Measurements from ENCODE around the gene NACC2. TPM values are rescaled to one million over a fixed set of nuclear protein-coding genes. Genes with fewer than 3 reads are reported as not detected.

NACC2 gene, protein sequence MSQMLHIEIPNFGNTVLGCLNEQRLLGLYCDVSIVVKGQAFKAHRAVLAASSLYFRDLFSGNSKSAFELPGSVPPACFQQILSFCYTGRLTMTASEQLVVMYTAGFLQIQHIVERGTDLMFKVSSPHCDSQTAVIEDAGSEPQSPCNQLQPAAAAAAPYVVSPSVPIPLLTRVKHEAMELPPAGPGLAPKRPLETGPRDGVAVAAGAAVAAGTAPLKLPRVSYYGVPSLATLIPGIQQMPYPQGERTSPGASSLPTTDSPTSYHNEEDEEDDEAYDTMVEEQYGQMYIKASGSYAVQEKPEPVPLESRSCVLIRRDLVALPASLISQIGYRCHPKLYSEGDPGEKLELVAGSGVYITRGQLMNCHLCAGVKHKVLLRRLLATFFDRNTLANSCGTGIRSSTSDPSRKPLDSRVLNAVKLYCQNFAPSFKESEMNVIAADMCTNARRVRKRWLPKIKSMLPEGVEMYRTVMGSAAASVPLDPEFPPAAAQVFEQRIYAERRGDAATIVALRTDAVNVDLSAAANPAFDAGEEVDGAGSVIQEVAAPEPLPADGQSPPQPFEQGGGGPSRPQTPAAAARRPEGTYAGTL
- 2.0 TPM for polyA plus RNA-seq (2013, experiment 1 of 2)
- 2.2 TPM for polyA plus RNA-seq (2013, experiment 2 of 2)

DNA sequence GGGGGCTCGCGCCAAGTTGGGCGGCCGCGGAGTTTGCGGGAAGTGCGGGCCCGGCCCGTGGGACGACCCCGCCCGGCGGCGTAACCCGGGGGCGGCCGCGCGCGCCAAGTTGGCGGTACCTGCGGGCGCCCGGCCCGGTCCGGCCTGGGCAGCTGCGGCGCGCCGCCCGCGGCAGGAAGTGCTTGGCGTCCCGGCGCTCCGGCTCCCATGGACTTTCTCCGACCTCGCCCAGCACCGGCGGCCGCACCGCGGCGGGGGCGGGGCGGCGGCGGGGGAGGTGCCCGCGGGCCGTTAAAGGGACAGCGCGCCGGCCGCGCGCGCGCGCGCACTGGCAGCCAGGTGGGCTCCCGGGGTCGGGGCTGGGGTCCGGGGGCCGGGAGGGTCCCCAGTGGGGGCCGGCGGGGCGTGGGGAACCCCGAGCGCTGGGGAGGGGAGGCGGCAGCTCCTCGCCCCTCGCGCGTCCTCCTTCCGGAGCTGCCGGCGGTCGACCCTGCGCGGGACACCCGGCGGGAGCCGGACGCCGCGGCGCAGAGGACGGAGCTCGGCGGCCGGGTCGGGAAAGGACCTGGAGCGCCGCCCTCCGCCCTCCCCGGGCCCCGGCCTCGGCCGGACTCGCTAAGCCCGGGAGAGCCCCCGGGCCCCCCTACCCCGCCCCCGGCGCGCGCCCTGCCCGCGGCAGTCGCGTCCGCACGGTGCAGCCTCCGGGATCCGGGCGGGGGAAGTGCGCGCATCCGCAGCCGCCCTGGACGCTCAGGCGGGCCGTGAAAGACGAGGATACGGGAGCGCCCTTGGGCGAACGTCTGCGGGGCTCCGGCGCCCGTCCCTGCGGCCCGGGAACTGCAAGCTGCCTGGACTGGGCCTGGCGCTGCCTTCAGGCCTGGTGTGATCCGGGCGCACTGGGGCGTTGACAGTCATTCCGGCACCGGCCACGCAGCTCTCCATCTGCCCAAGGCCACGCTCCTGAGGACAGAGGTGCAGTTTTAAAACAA lies at the start of gene NACC2:
Gene NACC2 (minus strand): TSS at position 220 of the 989 bp plus-strand sequence. CDS start 44,768 bp downstream, outside the sequence.
- H3K56ac ChIP-seq (ENCODE audit: low read length) = peak within 1 kb of the TSS; percentile 64
- no peak within 1 kb of the TSS for H3K23ac ChIP-seq (ENCODE audit: low read length)
- peak within 1 kb of the TSS; percentile 64 for H3K9ac ChIP-seq (ENCODE audit: low read length)
- no peak within 1 kb of the TSS for H3K27ac ChIP-seq (ENCODE audit: low read depth, low read length)
- no peaks in the 10 kb centered on the region for H3K4me1 ChIP-seq (ENCODE audit: control insufficient read depth, low read depth, low read length)
- no peak within 1 kb of the TSS for H2BK120ac ChIP-seq (ENCODE audit: low read depth, low read length)
- H4K5ac ChIP-seq (ENCODE audit: low read length) = no peak within 1 kb of the TSS
- peak within 1 kb of the TSS; percentile 25 for H3K4ac ChIP-seq (ENCODE audit: low read depth, low read length)
- DNase-seq = peak; percentile 31
- H3K79me1 ChIP-seq (ENCODE audit: low read length) = no peaks in the 10 kb centered on the region
- peak within 1 kb of the TSS; percentile 64 for H3K18ac ChIP-seq (ENCODE audit: low read length)
- no peak within 1 kb of the TSS for H4K8ac ChIP-seq (ENCODE audit: low read depth, low read length)
- peak within 1 kb of the TSS; percentile 25 for H3K4me3 ChIP-seq (ENCODE audit: low read length)
- no peaks in the 10 kb centered on the region for H3K79me2 ChIP-seq (ENCODE audit: control insufficient read depth, insufficient read depth, low read length)
- WGBS (ENCODE audit: extremely low coverage, insufficient coverage, low lambda C conversion rate) = no CpG with 5 or more reads among the region's 143 CpGs
- no peak within 1 kb of the TSS for H2BK5ac ChIP-seq (ENCODE audit: low read length)
- H3K27me3 ChIP-seq (ENCODE audit: insufficient read depth, low read length, poor library complexity) = peaks cover 2% of the 10 kb centered on the region
- no peak within 1 kb of the TSS for H2BK15ac ChIP-seq (replicated peaks; ENCODE audit: low read depth)
- H3K36me3 ChIP-seq (ENCODE audit: control insufficient read depth, insufficient read depth, low read length) = no peaks in the 10 kb centered on the region
- H2AK5ac ChIP-seq (ENCODE audit: low read length) = no peak within 1 kb of the TSS
- peak within 1 kb of the TSS; percentile 40 for H3K4me2 ChIP-seq (ENCODE audit: low read length)

DNA sequence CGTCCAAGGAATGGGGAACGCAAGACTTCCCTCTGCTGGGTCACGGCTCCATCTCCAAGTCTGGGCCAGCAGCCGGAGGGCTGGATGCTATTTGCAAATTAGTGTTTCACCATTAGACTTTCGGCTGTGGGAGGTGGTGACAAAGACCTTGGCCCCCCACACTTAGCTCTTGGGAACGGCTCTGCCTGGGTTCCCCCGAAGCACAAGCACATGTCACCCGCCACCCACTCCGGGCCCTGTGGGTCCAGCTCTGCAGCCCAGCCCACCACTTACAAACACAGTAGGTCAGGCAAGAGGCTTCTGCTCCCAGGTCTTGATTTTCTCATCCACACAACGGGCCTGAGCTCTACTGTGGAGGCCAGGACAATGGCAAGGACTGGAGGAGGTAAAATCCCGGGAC lies 49.4 kb upstream of the NACC2 start:
- H2BK15ac ChIP-seq (replicated peaks; ENCODE audit: low read depth) = no peak overlapping the region
- H4K8ac ChIP-seq (ENCODE audit: low read depth, low read length) = no peak overlapping the region
- H3K79me1 ChIP-seq (ENCODE audit: low read length) = no peaks in the 10 kb centered on the region
- no peak overlapping the region for H3K4me3 ChIP-seq (ENCODE audit: low read length)
- H3K27me3 ChIP-seq (ENCODE audit: insufficient read depth, low read length, poor library complexity) = no peaks in the 10 kb centered on the region
- H4K5ac ChIP-seq (ENCODE audit: low read length) = no peak overlapping the region
- no CpG with 5 or more reads among the region's 11 CpGs for WGBS (ENCODE audit: extremely low coverage, insufficient coverage, low lambda C conversion rate)
- H3K4me1 ChIP-seq (ENCODE audit: control insufficient read depth, low read depth, low read length) = no peaks in the 10 kb centered on the region
- no peak overlapping the region for H3K18ac ChIP-seq (ENCODE audit: low read length)
- H3K79me2 ChIP-seq (ENCODE audit: control insufficient read depth, insufficient read depth, low read length) = no peaks in the 10 kb centered on the region
- H3K27ac ChIP-seq (ENCODE audit: low read depth, low read length) = no peak overlapping the region
- H3K4ac ChIP-seq (ENCODE audit: low read depth, low read length) = no peak overlapping the region
- H3K36me3 ChIP-seq (ENCODE audit: control insufficient read depth, insufficient read depth, low read length) = no peaks in the 10 kb centered on the region
- H2BK120ac ChIP-seq (ENCODE audit: low read depth, low read length) = no peak overlapping the region
- no peak overlapping the region for H3K4me2 ChIP-seq (ENCODE audit: low read length)
- no peak for DNase-seq
- no peak overlapping the region for H3K56ac ChIP-seq (ENCODE audit: low read length)
- H2AK5ac ChIP-seq (ENCODE audit: low read length) = no peak overlapping the region
- no peak overlapping the region for H3K9ac ChIP-seq (ENCODE audit: low read length)
- H2BK5ac ChIP-seq (ENCODE audit: low read length) = no peak overlapping the region
- H3K23ac ChIP-seq (ENCODE audit: low read length) = no peak overlapping the region

DNA sequence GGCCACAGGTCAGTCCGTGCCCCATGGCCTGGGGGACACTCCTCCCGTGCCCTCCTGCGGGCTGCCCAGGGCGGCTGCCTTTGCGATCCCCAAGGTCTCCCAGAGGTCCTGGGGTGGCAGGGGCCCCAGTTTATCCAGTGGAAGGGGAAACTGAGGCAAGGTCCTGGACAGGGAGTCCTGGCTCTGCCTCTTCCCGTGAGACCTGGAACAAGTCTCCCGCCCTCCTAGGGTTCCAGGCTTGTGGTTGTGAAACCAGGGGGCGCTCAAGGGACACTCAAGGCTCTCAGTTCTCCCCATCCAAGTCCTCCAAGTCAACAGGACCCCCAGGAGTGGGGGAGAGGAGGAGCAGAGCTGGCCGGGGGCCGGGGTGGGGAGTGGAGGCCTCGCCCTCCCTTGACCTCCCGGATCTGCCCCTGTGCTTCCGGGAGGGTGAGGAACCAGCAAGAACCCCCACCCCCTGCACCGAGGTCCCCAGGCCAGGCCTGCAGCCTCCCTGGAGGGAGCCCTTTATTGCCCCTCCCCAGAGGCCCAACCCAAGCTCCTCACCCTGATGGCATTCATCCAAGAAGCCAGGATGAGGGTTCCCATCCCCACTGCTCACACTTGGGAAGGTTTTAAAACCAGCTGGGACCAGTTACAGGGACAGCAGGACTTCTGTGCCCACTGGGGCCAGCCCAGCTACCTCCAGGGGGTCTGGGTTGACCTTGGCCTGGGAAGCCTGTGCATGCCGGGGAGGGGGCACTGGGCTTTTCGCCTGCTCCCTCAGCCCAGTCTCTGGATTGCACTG lies 48.3 kb upstream of the NACC2 start:
- Histone ChIP-seq H3K4me3 (ENCODE audit: low read length) (no peak overlapping the region), H3K56ac (ENCODE audit: low read length) (peak overlapping the region; percentile 1), H3K4me2 (ENCODE audit: low read length) (no peak overlapping the region), H3K79me1 (ENCODE audit: low read length) (no peaks in the 10 kb centered on the region), H2BK15ac (replicated peaks; ENCODE audit: low read depth) (no peak overlapping the region), H4K8ac (ENCODE audit: low read depth, low read length) (no peak overlapping the region), H3K27ac (ENCODE audit: low read depth, low read length) (no peak overlapping the region), H3K36me3 (ENCODE audit: control insufficient read depth, insufficient read depth, low read length) (no peaks in the 10 kb centered on the region), H3K4me1 (ENCODE audit: control insufficient read depth, low read depth, low read length) (no peaks in the 10 kb centered on the region), H3K4ac (ENCODE audit: low read depth, low read length) (no peak overlapping the region), H3K23ac (ENCODE audit: low read length) (no peak overlapping the region), H2BK120ac (ENCODE audit: low read depth, low read length) (no peak overlapping the region), H2BK5ac (ENCODE audit: low read length) (no peak overlapping the region), H3K18ac (ENCODE audit: low read length) (no peak overlapping the region), H4K5ac (ENCODE audit: low read length) (no peak overlapping the region), H3K27me3 (ENCODE audit: insufficient read depth, low read length, poor library complexity) (no peaks in the 10 kb centered on the region), H3K9ac (ENCODE audit: low read length) (no peak overlapping the region), H3K79me2 (ENCODE audit: control insufficient read depth, insufficient read depth, low read length) (no peaks in the 10 kb centered on the region), H2AK5ac (ENCODE audit: low read length) (no peak overlapping the region)
- peak; percentile 78 for DNase-seq
- no CpG with 5 or more reads among the region's 16 CpGs for WGBS (ENCODE audit: extremely low coverage, insufficient coverage, low lambda C conversion rate)

DNA sequence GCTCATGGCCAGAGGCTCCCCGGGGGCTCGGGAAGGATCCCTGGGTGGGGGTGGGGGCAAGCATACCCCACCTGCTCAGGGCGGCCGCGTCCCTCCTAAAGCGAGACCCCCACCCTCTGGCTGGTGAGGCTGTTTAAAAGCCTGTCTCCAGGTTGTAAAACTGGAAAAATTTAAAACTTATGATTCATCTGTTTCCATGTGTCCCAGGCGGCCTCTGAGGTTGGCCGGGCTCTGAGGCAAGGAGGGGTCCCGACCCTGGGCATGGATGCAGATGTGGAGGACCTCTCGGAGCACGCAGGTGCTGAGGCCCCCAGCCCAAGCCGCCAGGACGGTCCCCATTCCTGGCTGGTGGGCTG lies 47.7 kb upstream of the NACC2 start:
- Histone ChIP-seq H3K27me3 (ENCODE audit: insufficient read depth, low read length, poor library complexity) (no peaks in the 10 kb centered on the region), H3K27ac (ENCODE audit: low read depth, low read length) (no peak overlapping the region), H3K4ac (ENCODE audit: low read depth, low read length) (no peak overlapping the region), H3K79me2 (ENCODE audit: control insufficient read depth, insufficient read depth, low read length) (no peaks in the 10 kb centered on the region), H3K23ac (ENCODE audit: low read length) (no peak overlapping the region), H3K79me1 (ENCODE audit: low read length) (no peaks in the 10 kb centered on the region), H3K9ac (ENCODE audit: low read length) (no peak overlapping the region), H2AK5ac (ENCODE audit: low read length) (no peak overlapping the region), H2BK120ac (ENCODE audit: low read depth, low read length) (no peak overlapping the region), H3K36me3 (ENCODE audit: control insufficient read depth, insufficient read depth, low read length) (no peaks in the 10 kb centered on the region), H3K4me3 (ENCODE audit: low read length) (no peak overlapping the region), H4K8ac (ENCODE audit: low read depth, low read length) (no peak overlapping the region), H3K18ac (ENCODE audit: low read length) (no peak overlapping the region), H2BK5ac (ENCODE audit: low read length) (no peak overlapping the region), H2BK15ac (replicated peaks; ENCODE audit: low read depth) (no peak overlapping the region), H3K56ac (ENCODE audit: low read length) (no peak overlapping the region), H3K4me1 (ENCODE audit: control insufficient read depth, low read depth, low read length) (no peaks in the 10 kb centered on the region), H3K4me2 (ENCODE audit: low read length) (no peak overlapping the region), H4K5ac (ENCODE audit: low read length) (no peak overlapping the region)
- WGBS (ENCODE audit: extremely low coverage, insufficient coverage, low lambda C conversion rate) = no CpG with 5 or more reads among the region's 13 CpGs
- no peak for DNase-seq

DNA sequence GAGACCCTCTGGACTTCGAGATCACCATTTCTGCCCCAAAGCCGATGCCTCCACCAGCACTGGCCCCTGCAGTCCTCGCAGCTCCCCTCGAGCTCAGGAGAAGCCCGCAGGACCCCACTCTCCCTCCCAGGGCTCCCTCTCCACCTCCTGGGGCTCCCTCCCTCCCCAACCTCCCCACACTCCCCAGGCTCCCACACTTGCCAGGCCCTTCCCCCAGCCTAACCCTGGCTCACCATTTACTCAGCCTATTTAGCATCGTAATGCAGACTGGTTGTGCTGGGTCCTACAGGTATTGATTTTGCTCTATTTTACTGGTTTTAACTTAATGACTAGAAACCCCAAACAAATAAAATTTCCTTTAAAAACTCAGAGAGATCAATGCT lies 47.3 kb upstream of the NACC2 start:
- no peak overlapping the region for H4K8ac ChIP-seq (ENCODE audit: low read depth, low read length)
- no peak overlapping the region for H3K18ac ChIP-seq (ENCODE audit: low read length)
- H3K36me3 ChIP-seq (ENCODE audit: control insufficient read depth, insufficient read depth, low read length) = no peaks in the 10 kb centered on the region
- no peak overlapping the region for H2BK5ac ChIP-seq (ENCODE audit: low read length)
- no peak overlapping the region for H3K4ac ChIP-seq (ENCODE audit: low read depth, low read length)
- no peaks in the 10 kb centered on the region for H3K79me1 ChIP-seq (ENCODE audit: low read length)
- H2AK5ac ChIP-seq (ENCODE audit: low read length) = no peak overlapping the region
- no peak overlapping the region for H2BK15ac ChIP-seq (replicated peaks; ENCODE audit: low read depth)
- no peak overlapping the region for H3K4me3 ChIP-seq (ENCODE audit: low read length)
- no peak overlapping the region for H3K56ac ChIP-seq (ENCODE audit: low read length)
- WGBS (ENCODE audit: extremely low coverage, insufficient coverage, low lambda C conversion rate) = no CpG with 5 or more reads among the region's 6 CpGs
- H3K23ac ChIP-seq (ENCODE audit: low read length) = no peak overlapping the region
- H3K4me2 ChIP-seq (ENCODE audit: low read length) = no peak overlapping the region
- no peak for DNase-seq
- H3K4me1 ChIP-seq (ENCODE audit: control insufficient read depth, low read depth, low read length) = no peaks in the 10 kb centered on the region
- H3K79me2 ChIP-seq (ENCODE audit: control insufficient read depth, insufficient read depth, low read length) = no peaks in the 10 kb centered on the region
- no peak overlapping the region for H3K27ac ChIP-seq (ENCODE audit: low read depth, low read length)
- no peak overlapping the region for H2BK120ac ChIP-seq (ENCODE audit: low read depth, low read length)
- H3K27me3 ChIP-seq (ENCODE audit: insufficient read depth, low read length, poor library complexity) = no peaks in the 10 kb centered on the region
- H3K9ac ChIP-seq (ENCODE audit: low read length) = no peak overlapping the region
- no peak overlapping the region for H4K5ac ChIP-seq (ENCODE audit: low read length)

All from mesendoderm (in vitro differentiated cells).